Parathyroid adenoma (tissue), 2 donors: ENCODE measurements around the gene RNF214.

Experiments
- H2AFZ ChIP-seq: fragments of 300-600 bp; sonication (generic); one replicate; pipeline ENCODE4 v1.7.0; 2017; ENCODE audit warnings: antibody characterized with exemption, mild to moderate bottlenecking
- H3K27ac ChIP-seq: fragments of 300-600 bp; sonication (generic); one replicate; pipeline ENCODE4 v1.7.0; 2017
- H3K27me3 ChIP-seq: fragments of 300-600 bp; sonication (generic); one replicate; pipeline ENCODE4 v1.7.0; 2017; ENCODE audit warnings: low read length; ENCODE audit not compliant: control insufficient read depth, insufficient read depth
- H3K36me3 ChIP-seq: fragments of 300-600 bp; sonication (generic); one replicate; pipeline ENCODE4 v1.7.0; 2017; ENCODE audit warnings: low read length; ENCODE audit not compliant: control insufficient read depth, insufficient read depth
- H3K4me1 ChIP-seq: fragments of 300-600 bp; sonication (generic); one replicate; pipeline ENCODE4 v1.7.0; 2017; ENCODE audit warnings: control low read depth
- H3K4me2 ChIP-seq: fragments of 300-600 bp; sonication (generic); one replicate; pipeline ENCODE4 v1.7.0; 2017; ENCODE audit warnings: low read length
- H3K4me3 ChIP-seq: fragments of 300-600 bp; sonication (generic); one replicate; pipeline ENCODE4 v1.7.0; 2017; ENCODE audit warnings: low read depth, low read length
- H3K79me2 ChIP-seq: fragments of 300-600 bp; sonication (generic); one replicate; pipeline ENCODE4 v1.7.0; 2017; ENCODE audit warnings: control low read depth
- H3K9ac ChIP-seq: fragments of 300-600 bp; sonication (generic); one replicate; pipeline ENCODE4 v1.7.0; 2017; ENCODE audit warnings: mild to moderate bottlenecking
- H3K9me3 ChIP-seq: fragments of 300-600 bp; sonication (generic); one replicate; pipeline ENCODE4 v1.7.0; 2017; ENCODE audit warnings: low read length; ENCODE audit not compliant: control insufficient read depth
- TF ChIP-seq, protein P1 (sequence below): fragments of 300-600 bp; sonication (generic); IDR thresholded peaks from one replicate; pipeline ENCODE4 v1.7.0; 2017; ENCODE audit warnings: antibody characterized with exemption, mild to moderate bottlenecking
- donor health status: primary hyperparathyroidism.

Gene RNF214

DNA sequence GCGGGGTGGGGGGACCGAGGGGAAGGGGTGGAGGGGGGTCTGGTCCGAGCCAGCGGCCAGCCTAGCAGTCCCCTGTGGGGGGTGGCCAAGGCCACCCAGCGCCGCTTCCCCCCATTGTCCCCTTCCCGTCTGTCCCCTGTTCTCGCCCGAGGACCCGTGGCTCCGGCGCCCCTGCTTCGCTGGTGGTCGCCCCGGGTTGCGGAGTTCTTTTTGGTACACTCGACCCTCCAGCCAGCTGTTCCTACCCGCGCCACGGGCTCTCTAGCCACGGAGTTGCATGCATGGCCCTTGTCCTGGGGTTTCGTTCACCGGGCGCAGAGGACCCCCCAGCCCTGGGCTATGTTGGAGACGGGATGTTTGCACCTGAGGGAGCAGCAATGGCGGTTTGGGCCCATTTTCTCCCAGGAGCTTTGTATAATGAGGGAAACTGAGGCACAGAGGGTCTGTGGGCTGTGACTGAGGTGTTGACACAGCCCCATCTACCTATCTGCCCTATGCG lies 489 bp downstream of the RNF214 start:
- no peak overlapping the region for H3K9ac ChIP-seq
- H3K4me1 ChIP-seq = no peaks in the 10 kb centered on the region
- no peaks in the 10 kb centered on the region for H3K9me3 ChIP-seq
- peaks cover 3% of the 10 kb centered on the region for H3K79me2 ChIP-seq
- no peaks in the 10 kb centered on the region for H3K36me3 ChIP-seq
- peak overlapping the region; percentile 74 for H2AFZ ChIP-seq
- H3K27ac ChIP-seq = peak overlapping the region; percentile 75
- peak overlapping the region; percentile 62 for H3K4me3 ChIP-seq
- no peaks in the 10 kb centered on the region for H3K27me3 ChIP-seq
- TF ChIP-seq, protein P1, sequence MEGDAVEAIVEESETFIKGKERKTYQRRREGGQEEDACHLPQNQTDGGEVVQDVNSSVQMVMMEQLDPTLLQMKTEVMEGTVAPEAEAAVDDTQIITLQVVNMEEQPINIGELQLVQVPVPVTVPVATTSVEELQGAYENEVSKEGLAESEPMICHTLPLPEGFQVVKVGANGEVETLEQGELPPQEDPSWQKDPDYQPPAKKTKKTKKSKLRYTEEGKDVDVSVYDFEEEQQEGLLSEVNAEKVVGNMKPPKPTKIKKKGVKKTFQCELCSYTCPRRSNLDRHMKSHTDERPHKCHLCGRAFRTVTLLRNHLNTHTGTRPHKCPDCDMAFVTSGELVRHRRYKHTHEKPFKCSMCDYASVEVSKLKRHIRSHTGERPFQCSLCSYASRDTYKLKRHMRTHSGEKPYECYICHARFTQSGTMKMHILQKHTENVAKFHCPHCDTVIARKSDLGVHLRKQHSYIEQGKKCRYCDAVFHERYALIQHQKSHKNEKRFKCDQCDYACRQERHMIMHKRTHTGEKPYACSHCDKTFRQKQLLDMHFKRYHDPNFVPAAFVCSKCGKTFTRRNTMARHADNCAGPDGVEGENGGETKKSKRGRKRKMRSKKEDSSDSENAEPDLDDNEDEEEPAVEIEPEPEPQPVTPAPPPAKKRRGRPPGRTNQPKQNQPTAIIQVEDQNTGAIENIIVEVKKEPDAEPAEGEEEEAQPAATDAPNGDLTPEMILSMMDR = no peak
- H3K4me2 ChIP-seq = peak overlapping the region; percentile 77

DNA sequence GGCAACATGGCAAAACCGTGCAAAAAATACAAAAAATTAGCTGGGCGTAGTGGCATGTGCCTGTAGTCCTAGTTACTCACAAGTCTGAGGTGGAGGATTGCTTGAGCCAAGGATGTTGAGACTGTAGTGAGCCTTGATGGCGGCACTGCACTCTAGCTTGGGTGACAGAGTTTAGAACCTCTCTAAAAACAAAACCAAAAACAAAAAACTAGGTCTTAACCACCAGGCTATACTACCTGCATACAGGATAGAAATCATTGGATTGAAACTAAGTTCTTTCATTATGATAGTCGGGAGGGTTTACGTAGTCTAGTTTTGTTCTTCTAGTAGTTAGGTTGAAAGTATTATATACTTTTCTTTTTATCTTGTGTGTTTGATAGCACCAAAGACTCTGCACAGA lies 5.8 kb downstream of the RNF214 start:
- no peak overlapping the region for H3K27ac ChIP-seq
- no peaks in the 10 kb centered on the region for H3K36me3 ChIP-seq
- no peak overlapping the region for H3K9ac ChIP-seq
- H3K79me2 ChIP-seq = no peaks in the 10 kb centered on the region
- H3K4me1 ChIP-seq = no peaks in the 10 kb centered on the region
- no peak overlapping the region for H3K4me2 ChIP-seq
- H2AFZ ChIP-seq = no peak overlapping the region
- no peaks in the 10 kb centered on the region for H3K9me3 ChIP-seq
- no peaks in the 10 kb centered on the region for H3K27me3 ChIP-seq
- no peak overlapping the region for H3K4me3 ChIP-seq
- TF ChIP-seq, protein P1 = no peak

DNA sequence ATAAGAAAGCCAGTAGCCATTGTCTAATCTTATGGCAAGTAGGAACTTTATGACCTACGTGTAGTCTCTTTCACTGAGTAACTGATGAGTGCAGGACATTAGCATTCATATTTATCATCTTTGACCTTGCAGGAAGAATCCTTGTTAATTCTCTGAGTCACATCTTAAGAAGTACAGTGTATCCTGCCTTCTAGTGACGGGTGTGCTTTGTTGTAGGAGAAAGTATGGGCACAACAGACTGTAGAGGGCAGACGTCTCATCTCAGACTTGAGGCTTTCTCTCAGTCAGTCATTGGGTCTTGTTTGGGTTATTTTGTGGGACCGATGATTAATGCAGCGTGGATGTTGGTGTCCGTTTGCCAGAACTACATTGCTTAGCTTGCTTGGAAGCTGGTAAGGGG lies 6.8 kb downstream of the RNF214 start:
- Histone ChIP-seq H3K9me3 (no peaks in the 10 kb centered on the region), H2AFZ (no peak overlapping the region), H3K27ac (no peak overlapping the region), H3K36me3 (no peaks in the 10 kb centered on the region), H3K9ac (no peak overlapping the region), H3K27me3 (no peaks in the 10 kb centered on the region), H3K4me2 (no peak overlapping the region), H3K4me3 (no peak overlapping the region), H3K79me2 (no peaks in the 10 kb centered on the region), H3K4me1 (no peaks in the 10 kb centered on the region)
- TF ChIP-seq, protein P1 = no peak

DNA sequence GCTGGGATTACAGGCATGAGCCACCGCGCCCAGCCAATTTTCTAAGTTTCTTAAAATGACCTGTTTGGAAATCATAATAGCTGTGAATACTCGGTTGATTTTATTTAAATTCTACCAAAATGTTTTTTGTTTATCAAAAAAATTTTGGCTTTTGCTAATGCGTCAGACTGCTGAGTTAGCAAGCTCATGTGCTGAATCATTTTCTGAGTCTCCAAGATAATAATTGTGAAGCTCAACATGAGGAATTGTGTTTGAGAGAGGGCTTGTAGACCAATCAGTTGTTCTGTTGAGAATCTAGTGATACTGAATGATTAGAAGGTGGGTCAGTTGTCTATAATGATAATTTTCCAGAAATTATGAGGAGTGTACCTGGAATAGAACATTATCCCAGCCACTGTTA lies 15.9 kb downstream of the RNF214 start:
- TF ChIP-seq, protein P1 = no peak
- Histone ChIP-seq H3K4me2 (no peak overlapping the region), H3K4me3 (no peak overlapping the region), H3K79me2 (no peaks in the 10 kb centered on the region), H3K36me3 (no peaks in the 10 kb centered on the region), H3K9me3 (no peaks in the 10 kb centered on the region), H3K4me1 (no peaks in the 10 kb centered on the region), H2AFZ (no peak overlapping the region), H3K27ac (no peak overlapping the region), H3K9ac (no peak overlapping the region), H3K27me3 (no peaks in the 10 kb centered on the region)

DNA sequence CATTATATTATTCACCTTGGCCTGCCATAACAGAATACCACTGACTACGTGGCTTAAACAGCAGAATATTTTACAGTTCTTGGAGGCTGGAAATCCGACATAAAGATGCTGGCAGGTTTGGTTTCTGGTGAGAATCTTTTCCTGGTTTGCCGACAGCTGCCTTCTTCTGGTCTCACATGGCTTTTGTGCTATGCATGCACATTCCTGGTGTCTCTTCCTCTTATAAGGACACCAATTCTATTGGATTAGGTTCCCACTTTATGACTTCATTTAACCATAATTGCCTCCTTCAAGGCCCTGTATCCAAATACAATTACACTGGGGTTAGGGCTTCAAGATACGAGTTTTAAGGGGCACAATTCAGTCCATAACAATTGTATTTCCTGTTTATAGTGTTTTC lies 17.1 kb downstream of the RNF214 start:
- Histone ChIP-seq H3K4me2 (no peak overlapping the region), H3K36me3 (no peaks in the 10 kb centered on the region), H2AFZ (no peak overlapping the region), H3K4me3 (no peak overlapping the region), H3K4me1 (no peaks in the 10 kb centered on the region), H3K27ac (no peak overlapping the region), H3K79me2 (no peaks in the 10 kb centered on the region), H3K9ac (no peak overlapping the region), H3K27me3 (no peaks in the 10 kb centered on the region), H3K9me3 (no peaks in the 10 kb centered on the region)
- TF ChIP-seq, protein P1 = no peak
